HG02610 (cell line): ENCODE measurements around the gene EOMES.
A peak's percentile ranks its signal among the peaks of the same experiment; 100 is the strongest.

Experiments
- ATAC-seq: cut with Tn5 transposase; IDR thresholded peaks from one replicate; pipeline ENCODE4 v1.9.1; 2021; ENCODE audit warnings: mild to moderate bottlenecking, moderate library complexity; ENCODE audit not compliant: unreplicated experiment

EOMES gene

DNA sequence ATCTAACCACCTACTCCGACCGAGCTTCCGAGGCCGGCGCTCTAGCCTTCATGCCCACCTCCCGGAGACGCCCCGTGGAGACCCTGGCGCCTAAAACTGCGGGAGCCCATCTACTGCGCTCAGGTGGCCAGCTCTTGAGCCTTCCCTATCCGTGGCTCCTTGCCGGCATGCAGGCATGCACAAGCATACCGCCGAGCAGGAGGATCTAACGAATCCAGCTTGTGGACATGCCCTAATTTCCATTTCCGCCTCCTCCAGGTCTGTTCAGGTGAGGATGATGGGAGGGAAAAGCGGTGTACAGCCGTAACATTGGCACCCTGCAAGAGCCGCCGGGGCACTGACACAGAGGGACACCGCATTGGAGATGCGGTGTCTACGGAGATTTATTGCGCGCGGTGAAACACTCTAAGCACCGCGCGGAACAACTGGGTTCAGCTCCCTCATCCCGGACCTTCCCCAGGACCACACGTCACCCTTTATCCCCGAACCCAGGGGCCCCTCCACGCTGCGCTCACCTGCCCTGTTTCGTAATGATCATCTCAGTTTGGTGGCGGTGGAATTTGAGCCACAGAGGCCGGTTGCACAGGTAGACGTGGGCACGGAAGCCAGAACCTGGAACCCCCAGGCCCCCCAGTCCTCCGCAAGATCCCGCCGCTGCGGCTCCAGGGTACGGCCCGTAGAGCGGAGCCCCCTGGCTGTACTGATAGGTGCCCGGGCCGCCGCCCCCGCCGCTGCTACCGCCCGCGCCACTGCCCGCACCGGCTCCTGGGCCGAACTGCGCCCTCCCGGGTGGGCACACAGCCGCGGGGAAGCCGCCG lies 1.0 kb downstream of the EOMES start:
- ATAC-seq, result no peak

DNA sequence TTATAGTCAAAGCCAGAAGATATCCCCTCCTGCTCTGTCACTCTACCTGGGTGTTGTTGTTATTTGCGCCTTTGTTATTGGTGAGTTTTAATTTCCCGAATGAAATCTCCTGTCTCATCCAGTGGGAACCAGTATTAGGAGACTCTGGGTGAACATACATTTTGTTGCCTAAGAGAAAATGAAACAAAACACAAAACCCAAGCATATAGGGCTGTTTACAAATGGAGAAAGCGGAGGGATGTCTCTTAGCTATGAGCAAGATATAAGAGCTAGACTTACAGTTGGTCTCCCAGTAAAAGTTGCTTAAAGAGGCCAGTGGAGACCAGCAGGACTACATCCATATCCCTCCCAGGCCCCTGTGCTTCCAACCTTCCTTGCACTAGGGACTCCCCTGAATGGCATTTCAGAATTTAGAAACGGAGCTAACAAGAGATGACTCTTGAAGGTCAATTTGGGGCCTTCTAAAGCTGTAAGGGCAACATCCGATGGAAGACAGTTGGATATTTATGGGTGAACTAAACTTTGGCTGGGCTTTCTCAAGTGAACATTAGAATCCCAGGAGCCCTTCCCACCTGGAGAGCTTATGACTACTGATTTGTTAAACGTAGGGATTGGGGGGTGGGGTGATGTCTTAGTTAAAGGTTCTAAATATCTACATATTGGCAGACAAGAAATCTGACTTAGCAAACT lies 2.7 kb downstream of the EOMES start:
- no peak for ATAC-seq

DNA sequence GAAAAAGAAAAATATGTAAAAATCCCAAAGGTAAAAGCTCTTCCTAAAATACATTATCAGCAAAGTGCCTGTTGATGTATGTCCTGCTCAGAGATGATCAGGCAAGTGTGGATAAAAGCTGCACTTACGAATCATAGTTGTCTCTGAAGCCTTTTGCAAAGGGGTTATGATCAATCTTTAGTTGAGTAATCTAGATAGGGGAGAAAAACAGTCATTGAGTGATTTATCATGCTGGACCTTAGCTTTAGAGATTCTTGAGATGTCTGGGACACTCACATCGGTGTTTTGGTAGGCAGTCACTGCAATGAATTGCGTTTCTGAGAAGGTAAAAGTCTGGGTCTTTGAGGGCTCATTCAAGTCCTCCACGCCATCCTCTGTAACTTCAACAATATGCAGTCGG lies 3.7 kb downstream of the EOMES start:
- no peak for ATAC-seq

DNA sequence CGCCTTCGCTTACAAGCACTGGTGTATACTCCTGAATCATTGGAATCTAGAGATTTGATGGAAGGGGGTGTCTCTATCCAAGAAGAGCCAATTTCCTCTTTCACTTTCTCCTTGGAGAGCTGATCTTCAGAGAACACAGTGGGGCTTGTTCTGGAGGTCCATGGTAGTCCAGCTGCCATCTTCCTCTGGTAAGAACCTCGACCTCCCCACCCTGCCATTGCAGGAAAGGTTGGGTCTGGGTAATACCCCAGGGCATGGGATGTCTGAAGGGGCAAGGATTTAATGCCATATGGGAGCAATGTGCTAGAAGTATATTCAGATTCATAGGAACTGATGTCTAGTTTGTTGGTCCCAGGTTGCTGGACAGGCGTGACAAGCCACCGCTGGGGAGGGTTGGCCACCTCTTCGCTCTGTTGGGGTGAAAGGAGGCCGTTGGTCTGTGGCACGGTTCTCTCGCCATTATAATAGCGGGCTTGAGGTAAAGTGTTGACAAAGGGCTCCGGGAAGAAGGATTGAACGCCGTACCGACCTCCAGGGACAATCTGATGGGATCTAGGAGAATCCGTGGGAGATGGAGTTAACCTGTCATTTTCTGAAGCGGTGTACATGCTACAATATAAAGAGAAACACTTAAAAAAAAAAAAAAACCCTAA lies 4.8 kb downstream of the EOMES start:
- no peak for ATAC-seq

DNA sequence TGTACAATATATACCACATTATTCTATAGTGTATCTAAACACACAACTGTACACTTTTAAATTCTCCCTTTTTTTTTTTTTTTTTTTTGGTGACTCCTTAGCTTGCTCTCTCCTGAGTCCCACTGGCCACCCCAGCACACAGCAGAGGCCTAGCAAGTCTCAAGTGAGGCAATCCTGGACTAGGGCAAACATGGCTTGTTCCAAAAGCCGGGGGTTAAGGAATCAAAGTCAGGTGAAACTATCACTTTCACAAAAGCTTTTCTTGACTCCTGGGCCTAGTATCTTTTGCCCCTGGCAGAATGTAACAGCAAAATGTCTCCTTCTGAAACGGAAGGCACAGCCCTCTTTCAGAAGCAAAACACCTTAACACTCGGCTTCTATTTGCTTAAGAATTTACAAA lies 5.8 kb downstream of the EOMES start:
- no peak for ATAC-seq

DNA sequence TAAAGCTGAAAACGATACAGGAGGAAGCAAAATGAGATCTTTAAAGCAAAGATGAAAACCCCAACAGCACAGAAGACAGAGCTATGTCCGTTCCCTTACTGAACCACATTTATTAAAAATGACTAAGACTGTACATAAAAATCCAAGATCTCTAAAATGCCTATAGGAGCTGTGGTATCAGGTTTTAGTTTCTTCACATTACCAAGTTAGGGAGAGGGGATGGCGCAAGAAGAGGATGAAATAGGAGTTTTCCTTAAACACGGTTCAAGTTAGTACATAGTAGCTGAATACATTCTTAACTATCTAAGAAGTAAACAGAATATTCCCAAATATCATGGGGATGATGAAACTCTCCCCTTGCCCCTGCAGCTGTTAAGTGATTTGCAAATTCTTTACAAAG lies 6.3 kb downstream of the EOMES start:
- ATAC-seq, result no peak

DNA sequence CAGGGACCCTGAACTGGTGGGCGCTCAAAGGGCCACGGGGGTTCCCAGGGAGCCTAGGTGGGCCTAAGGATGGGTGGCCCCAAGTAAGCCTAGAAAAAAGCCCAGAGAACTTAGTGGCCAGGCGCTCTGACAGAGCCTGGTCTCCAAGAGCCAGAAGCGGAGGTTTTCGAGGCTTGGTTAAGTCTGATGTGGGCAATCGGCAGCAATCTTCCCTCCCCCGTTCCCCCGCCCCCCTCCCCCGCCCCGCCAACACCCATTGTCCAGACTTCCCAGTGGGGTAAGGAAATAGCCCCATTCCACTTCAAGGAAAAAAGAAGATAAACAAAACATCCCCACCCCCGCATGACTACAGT lies 6.7 kb downstream of the EOMES start:
- no peak for ATAC-seq

DNA sequence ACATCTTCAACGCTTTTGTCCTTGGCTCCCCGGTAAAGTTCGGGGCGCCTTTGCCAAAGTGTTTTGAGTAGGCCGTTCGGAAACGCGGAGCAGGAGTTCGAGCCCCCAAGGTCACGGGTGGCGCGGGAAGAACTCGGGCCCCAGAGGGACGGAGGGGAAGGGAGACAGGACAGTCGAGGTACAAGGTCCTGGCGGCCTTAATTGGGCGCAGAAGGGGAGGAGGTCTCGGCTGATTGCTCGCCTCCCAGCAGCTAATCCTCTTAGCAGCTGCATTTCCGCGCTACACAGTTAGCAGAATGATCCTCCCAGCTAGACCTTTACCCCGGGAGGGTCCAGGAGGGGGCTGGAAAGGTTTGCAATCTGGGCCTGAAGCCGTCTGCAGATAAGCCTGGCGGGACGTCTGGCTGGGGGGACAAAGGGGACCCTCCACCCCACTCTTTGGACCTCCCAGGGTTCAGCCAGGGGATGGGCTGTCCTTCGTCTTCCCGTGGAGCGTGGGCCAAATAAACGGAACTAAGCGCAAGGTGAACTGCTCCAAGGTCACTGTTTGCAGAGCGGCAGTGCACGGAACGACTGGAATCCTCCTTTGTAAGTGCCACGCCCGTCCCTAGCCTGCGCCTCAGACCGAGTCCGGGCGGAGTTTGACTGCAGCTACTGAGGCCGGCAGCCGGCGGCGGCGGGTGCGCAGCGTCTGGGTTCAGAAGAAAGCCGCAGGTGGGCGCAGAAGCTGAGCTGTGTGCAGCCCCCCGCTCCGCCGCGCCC lies 7.2 kb downstream of the EOMES start:
- ATAC-seq, result no peak

DNA sequence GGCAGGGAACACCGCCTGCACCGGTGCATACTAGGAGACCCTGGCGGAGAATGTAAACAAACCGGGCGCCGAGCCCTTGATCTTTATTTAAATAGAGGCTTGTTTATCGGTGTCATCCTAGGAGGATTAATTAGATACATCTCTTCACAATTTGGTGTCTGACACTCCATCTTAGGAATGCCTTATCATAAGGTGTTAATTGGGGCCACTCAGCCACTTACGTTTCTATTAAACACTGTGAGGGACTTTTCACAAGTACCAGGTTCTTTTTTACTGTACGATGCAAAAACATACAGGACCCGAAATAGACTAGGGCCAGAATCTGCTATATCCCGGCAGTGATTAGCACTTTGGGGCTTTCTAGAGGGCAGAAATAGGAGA lies 8.0 kb downstream of the EOMES start:
- ATAC-seq, result no peak

DNA sequence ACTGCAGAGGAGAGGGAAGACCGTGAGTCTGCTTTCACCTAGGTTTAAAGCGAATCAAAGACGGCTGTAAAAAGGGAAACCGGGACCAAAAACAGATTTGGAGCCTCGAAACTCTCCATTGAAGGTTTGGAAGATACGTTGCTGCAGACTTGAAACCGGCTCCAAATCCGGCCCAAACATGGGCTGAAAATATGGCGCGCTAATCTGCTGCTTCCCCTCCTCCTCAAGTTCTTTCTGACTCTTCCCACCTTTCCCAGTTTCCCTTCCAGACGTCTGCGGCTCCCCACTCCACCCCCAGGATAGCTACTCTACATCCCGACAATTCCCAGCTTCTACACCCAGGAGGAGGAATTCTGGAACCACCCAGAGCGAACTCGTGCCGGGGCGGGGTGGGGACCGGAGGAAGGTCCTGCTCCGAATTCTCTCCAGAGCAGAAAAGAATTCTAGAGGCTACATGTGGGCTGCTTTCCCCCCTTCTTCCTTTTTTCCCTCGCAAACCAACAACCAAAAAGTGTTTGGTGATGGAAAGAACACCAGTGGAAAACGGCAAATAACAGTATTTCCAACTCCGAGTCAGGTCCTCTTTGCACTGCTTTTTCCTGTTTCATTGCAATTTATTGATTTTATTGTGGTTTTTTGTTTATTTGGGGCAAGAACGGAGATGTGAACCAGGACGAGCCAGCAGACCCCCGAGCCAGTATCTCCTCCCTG lies 8.5 kb downstream of the EOMES start:
- no peak for ATAC-seq

DNA sequence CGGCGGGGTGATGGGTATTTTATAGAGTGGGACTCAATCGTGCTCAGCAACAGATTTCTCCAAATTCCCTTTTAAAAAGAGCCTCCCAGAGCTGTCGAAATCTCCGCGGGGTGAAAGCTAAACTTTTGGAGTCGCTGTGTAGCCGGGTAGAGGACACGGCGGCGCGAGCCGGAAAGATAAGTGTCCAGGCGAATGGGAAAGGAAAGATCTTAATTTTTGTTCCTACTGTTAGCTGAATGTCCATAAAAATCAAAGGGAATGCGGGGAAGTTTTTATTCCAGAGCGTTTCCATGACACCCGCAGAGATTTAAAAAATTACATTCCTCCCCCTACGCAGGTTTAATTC lies 9.1 kb downstream of the EOMES start:
- ATAC-seq, result no peak

DNA sequence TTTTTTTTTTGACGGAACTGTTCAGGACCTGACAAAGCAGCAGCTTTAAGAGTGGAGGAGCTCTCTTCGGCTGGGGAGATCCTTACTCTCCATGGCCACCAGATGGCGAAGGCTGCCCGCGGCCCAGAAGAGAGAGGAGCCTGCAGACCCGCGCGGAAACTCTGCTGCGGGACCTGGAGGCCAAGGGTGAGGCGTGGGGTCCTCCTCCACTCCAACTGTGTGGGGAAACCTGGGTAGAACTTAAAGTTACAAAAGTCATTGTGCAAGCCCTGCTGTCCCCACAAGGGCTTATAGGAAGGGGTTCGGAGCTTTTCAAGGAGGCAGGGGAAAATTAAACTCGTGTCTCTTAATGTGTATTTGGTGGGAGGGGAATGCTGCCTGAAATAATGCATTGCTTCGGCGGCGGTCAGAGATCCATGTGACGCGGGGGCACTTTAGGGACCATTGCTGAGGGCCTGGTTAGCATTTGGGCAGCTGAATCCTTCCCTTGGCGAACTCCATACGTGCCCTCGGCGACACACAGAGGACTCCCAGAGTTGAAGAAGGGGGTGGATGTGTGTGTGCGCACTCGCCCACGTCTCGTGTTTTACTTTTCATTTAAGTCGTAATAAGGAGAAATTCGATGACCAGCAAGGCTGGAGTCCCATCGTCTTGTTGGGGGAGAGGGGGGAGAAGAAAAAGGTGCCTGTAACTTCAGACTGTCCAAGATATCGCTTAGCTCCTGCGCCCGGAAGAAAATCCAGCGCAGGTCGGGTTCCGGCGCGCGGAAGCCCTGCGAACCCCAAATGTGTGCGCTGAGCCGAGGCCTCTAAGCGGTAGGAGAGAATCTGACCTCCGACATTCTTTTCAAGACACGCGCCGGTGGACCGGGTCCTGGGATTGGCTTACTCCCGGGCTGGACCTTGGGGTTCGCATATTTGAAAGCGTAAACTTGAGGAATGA lies 9.7 kb downstream of the EOMES start:
- peak; percentile 96 for ATAC-seq

DNA sequence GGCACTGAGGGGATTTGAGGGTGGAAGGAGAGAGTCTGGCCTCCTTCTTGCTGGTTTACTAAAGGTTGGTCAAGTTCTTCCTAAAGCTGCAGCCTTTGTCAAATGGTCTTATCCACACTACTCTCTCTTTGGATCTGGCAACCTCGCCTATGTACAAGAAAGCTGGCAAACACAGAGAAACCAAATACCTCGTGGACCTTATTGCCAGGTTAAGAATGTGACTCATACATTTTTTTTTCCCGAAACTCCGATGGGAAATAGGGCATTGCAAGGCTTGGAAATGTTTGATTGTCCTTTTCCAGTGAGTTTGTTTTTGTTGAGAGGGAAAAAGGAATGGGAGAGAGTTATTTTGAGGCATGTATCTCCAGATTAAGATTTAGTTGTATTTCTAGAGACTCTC lies 13.9 kb downstream of the EOMES start:
- no peak for ATAC-seq

DNA sequence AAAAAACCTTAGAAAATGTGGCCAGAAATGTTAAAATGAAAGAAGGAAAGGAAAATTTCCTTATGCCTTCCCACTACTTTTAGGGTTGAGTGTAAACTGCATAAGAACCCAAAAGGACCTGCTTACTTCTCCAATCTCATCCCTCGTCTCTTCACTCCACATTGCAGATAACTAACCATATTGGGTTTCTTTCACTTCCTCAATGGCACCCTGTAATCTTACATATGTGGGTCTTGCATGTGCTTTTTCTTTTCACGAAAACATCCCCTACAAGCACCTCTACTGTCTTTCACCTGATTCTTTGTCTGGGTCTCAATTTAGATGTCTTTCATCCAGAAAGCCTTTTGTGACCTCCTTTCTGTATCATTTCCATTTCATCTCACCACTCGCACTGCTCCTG lies 23.1 kb downstream of the EOMES start:
- no peak for ATAC-seq

DNA sequence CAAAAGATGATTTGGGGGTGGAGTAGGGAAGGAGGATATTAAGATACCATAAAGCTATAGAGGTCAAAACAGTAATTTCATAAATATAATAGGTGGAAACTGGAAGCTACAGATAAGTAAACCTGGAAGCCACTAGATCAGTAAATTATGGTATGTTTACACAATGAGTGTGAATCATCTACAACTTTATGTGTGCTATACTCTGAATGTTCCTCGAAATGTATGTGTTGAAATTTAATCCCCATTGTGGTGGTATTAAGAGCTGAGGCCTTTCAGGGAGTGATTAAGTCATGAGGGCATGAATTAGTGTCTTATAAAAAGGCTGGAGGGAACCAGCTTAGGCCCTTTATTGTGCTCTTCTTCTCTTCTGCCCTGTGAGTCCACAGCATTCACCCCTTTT lies 25.2 kb downstream of the EOMES start:
- no peak for ATAC-seq

DNA sequence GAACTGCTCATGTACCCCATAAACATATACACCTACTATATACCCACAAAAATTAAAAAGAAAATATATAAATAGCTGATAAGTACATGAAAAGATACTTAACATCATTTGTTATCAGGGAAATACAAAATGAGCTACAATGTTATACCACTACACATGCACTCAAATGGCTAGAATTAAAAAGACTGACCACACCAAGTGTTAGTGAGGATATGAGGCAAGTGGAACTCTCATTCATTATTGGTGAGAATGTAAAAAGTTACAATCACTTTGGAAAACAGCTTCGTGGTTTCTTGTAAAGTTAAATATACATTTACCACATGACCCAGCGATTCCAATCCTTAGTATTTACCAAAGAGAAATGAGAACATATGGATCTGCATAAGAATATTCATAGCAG lies 26.5 kb downstream of the EOMES start:
- ATAC-seq, result no peak

DNA sequence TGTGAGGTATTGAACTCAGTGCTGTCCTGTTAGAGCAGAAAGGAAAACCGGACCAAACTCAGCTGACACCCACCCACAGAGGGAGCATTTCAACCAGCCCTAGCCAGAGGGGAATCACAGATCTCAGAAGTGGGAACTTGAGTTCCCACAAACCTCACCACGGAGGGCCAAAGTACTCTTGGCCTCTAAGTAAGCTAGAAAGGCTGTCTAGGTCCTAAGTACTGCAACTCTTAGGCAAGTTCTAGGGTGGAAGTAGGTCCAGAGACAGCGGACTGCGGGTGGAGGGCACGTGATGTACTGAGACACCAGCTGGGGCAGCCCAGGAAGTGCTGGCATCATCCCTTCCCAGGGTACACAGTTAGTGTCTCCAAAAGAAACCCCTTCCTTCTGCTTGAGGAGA lies 34.1 kb downstream of the EOMES start:
- peak; percentile 78 for ATAC-seq

DNA sequence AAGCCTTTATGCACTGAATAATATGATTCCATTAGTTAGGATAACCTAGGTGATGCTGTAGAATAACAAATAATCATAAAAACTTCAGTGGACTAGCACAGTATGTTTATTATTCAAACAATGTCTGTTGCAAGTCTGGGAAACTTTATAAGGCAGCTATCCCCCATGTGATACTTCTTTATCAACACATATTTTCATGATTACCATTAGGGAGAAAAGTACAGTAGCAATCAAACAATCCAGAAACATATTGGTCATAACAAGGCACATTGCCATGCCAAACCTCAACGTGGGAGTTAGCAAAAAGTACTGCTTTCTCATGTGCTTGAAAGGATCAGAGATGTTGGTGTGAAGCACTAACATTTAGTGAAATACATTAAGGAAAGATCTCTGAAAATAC lies 35.5 kb downstream of the EOMES start:
- ATAC-seq, result no peak

DNA sequence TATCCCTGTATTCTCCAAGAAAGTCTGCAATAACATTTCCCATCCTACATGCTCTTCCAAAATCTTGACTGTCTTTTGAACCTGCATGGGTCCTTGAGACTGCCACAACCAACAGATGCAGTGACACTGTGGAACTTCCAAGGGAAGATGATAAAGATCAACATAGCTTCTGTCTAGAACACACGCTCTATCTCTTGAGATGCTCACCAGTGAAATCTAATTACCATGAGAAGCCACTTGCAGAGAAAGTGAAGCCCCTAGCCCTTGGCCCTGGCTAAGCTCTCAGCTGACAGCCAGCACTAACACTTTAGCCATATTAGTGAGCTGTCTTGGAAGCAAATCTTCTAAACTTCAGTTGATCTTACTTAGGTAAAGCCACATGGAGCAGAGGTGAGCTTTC lies 36.6 kb downstream of the EOMES start:
- ATAC-seq, result no peak

DNA sequence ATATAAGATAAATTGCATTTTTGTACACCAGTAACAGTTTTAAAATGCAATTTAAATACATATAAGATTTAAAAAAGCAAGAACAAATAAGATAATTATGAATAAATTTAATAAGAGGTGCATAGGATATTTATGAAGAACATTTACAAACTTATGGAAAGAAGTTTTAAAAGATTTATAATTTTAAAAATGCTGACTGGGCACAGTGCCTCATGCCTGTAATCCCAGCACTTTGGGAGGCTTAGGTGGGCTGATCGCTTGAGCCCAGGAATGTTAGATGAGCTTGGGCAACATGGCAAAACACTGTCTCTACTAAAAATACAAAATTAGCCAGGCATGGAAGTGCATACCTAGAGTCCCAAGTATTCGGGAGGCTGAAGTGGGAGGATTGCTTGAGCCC lies 37.8 kb downstream of the EOMES start:
- ATAC-seq, result no peak
